ENCODE results near the gene FAM53B. TPM values are rescaled to one million over a fixed set of nuclear protein-coding genes. Genes with fewer than 3 reads are reported as not detected.

FAM53B gene
- total and polyA plus RNA-seq, 4 donors: 14.6 to 45.4 (median 18.2) TPM

GRCh38 chr10:124678557-124679240, 65.5 kb downstream of the FAM53B start:
- Histone ChIP-seq H3K27me3 (ENCODE audit: control insufficient read depth in 3 of 3, insufficient read depth in 3 of 3, low read length in 2 of 3) (no peaks in the 10 kb centered on the region), H3K9ac (ENCODE audit: insufficient read depth in 1 of 2, low read length in 2 of 2) (peak overlapping the region; percentile 19 to 32), H3K4me3 (no peak overlapping the region), H3K27ac (ENCODE audit: low read depth in 1 of 2, low read length in 1 of 2) (peak overlapping the region; percentile 4 to 64), H3K4me1 (ENCODE audit: control insufficient read depth in 5 of 5, insufficient read depth in 5 of 5, low read length in 5 of 5) (peaks cover 16 to 58% (median 39%) of the 10 kb centered on the region in 5 donors), H3K36me3 (ENCODE audit: control insufficient read depth in 4 of 4, insufficient read depth in 4 of 4, low read length in 4 of 4) (peaks cover 0 to 23% (median 19%) of the 10 kb centered on the region in 4 donors), H3K9me3 (ENCODE audit: control insufficient read depth in 4 of 4, insufficient read depth in 3 of 4, low read length in 3 of 4) (no peaks in the 10 kb centered on the region)
- TF ChIP-seq CTCF (IDR thresholded peaks at IDR 0.05; ENCODE audit: control extremely low read depth, extremely low read depth): no peak
- whole genome bisulfite sequencing, 2 donors: 69 to 70% methylated on average over 12 of the region's 12 CpGs
- no peak for ATAC-seq (ENCODE audit: insufficient read depth, low FRiP score)
- no peak for DNase-seq

GRCh38 chr10:124677749-124678556, 66.2 kb downstream of the FAM53B start:
- no peak for TF ChIP-seq CTCF (IDR thresholded peaks at IDR 0.05; ENCODE audit: control extremely low read depth, extremely low read depth)
- no peak for ATAC-seq (ENCODE audit: insufficient read depth, low FRiP score)
- DNase-seq: peak; percentile 73 to 82 (median 78)
- peak overlapping the region; percentile 32 to 44 for H3K9ac ChIP-seq (ENCODE audit: insufficient read depth in 1 of 2, low read length in 2 of 2)
- H3K9me3 ChIP-seq (ENCODE audit: control insufficient read depth in 4 of 4, insufficient read depth in 3 of 4, low read length in 3 of 4): no peaks in the 10 kb centered on the region
- peaks cover 17 to 60% (median 42%) of the 10 kb centered on the region in 5 donors for H3K4me1 ChIP-seq (ENCODE audit: control insufficient read depth in 5 of 5, insufficient read depth in 5 of 5, low read length in 5 of 5)
- peak overlapping the region; percentile 34 to 86 for H3K27ac ChIP-seq (ENCODE audit: low read depth in 1 of 2, low read length in 1 of 2)
- 66 to 67% methylated on average over 10 of the region's 10 CpGs for WGBS, 2 donors
- peaks cover 0 to 23% (median 19%) of the 10 kb centered on the region in 4 donors for H3K36me3 ChIP-seq (ENCODE audit: control insufficient read depth in 4 of 4, insufficient read depth in 4 of 4, low read length in 4 of 4)
- no peaks in the 10 kb centered on the region for H3K27me3 ChIP-seq (ENCODE audit: control insufficient read depth in 3 of 3, insufficient read depth in 3 of 3, low read length in 2 of 3)
- H3K4me3 ChIP-seq: no peak overlapping the region

DNA sequence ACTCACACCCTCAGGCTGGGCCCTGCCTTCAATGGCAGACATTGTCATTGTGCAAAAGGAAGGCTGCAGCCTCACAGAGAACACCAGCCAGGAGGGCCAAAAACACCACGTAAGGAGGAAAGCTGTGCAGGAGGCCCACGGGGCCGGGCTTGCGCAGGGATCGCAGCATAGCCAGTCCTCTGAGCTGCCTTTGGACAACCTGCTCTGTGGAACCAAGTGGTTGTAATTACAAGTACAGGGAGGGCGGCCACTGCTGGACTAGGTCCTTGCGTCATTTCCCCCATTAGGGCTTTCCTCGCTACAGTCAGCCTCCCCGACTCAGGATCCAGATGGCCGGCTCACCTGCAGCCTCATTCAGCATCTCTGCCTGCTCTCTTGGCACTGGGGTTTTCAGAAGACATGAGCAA, 66.9 kb downstream of the FAM53B start:
- DNase-seq: peak in 2 of 3 donors; percentile 41 to 52
- ATAC-seq (ENCODE audit: insufficient read depth, low FRiP score): no peak
- peaks cover 21 to 61% (median 42%) of the 10 kb centered on the region in 5 donors for H3K4me1 ChIP-seq (ENCODE audit: control insufficient read depth in 5 of 5, insufficient read depth in 5 of 5, low read length in 5 of 5)
- no peaks in the 10 kb centered on the region for H3K27me3 ChIP-seq (ENCODE audit: control insufficient read depth in 3 of 3, insufficient read depth in 3 of 3, low read length in 2 of 3)
- H3K9ac ChIP-seq (ENCODE audit: insufficient read depth in 1 of 2, low read length in 2 of 2): no peak overlapping the region
- peaks cover 0 to 23% (median 19%) of the 10 kb centered on the region in 4 donors for H3K36me3 ChIP-seq (ENCODE audit: control insufficient read depth in 4 of 4, insufficient read depth in 4 of 4, low read length in 4 of 4)
- H3K27ac ChIP-seq (ENCODE audit: low read depth in 1 of 2, low read length in 1 of 2): peak overlapping the region; percentile 34 to 86
- no peaks in the 10 kb centered on the region for H3K9me3 ChIP-seq (ENCODE audit: control insufficient read depth in 4 of 4, insufficient read depth in 3 of 4, low read length in 3 of 4)
- H3K4me3 ChIP-seq: no peak overlapping the region
- TF ChIP-seq CTCF (IDR thresholded peaks at IDR 0.05; ENCODE audit: control extremely low read depth, extremely low read depth): no peak
- 51 to 74% methylated on average over 10 of the region's 10 CpGs for WGBS, 2 donors
